Measurements from ENCODE around the gene MEG3.
A peak's percentile ranks its signal among the peaks of the same experiment; 100 is the strongest.

Gene MEG3

DNA sequence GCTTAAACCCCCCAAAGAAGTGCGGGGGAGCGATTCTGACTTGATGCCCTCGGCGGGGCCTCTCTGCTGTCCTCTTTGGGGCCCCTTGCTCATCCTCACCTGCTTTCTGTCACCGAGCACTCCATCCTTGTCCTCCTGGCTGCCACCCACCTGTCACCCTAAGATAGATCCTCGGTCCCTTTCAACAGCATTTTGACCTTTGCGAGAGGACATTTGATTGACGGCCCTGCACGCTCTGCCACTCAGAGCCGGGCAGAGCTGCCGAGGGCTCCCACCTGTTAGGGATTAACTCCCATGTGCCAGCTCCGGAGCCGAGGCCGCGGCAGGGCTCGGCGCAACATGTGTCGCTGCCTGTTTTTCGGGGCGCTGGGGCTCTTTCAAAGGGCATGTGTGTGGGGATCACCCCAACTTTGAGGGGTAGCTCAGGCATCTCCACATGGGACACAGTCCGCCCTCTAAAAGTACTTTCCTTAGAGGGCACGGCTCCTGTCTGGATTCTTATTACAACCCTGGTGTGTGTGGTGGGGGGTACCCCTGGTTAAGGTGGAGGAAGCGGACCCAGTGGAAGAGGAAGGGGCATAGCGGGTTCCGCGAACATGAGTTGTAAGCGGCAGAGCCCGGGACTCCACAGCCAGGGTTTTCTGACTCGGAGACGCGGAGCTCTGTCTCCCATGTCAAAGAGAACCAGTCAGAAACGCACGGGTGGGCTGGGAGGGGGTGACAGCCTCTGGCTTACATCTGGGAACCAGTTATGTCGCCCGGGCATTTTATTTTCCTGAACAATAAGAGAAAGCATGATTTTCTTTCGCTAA lies 811 bp upstream of the MEG3 start:
- no peak for TF ChIP-seq POLR2A (IDR thresholded peaks at IDR 0.05; ENCODE audit: low read length)
- no peak for TF ChIP-seq GATA1 (IDR thresholded peaks at IDR 0.05; ENCODE audit: low read depth, low read length)
- no peak for DNase-seq

DNA sequence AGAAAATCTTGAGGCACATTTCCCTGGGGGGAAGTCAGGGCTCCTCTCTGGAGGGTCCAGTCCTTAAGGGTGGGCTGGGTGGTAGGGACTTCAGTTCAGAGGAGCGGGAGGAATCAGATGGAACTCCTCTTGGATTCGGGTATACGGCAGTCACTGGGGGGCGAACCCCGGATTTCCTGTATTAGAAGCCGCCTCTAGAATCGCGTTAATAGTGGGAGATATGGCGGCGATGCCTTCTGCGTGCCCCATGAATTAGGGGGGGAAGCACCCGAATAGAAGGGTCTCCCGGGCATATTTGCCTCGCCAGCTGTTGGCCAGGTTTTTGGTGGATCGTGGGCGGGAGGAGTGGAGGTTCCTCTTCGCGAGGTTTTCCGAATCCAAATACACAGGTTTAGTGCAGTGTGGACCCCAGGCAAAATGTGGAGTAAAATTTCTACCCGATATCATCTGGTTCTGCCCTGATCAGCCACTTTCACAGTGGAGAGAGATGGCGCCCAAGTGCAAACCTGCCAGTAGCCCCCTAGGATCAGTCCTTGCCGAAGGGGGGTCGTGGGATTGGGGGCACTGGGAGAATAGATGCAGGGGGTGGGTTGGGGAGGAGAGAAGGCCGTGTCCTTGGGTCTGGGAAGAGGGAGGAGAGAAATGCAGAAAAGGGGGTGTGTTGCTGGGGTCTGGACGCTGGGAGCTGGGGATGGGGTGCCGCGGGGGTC lies 628 bp downstream of the MEG3 start:
- TF ChIP-seq POLR2A (IDR thresholded peaks at IDR 0.05; ENCODE audit: low read length): no peak
- TF ChIP-seq GATA1 (IDR thresholded peaks at IDR 0.05; ENCODE audit: low read depth, low read length): no peak
- DNase-seq: no peak

DNA sequence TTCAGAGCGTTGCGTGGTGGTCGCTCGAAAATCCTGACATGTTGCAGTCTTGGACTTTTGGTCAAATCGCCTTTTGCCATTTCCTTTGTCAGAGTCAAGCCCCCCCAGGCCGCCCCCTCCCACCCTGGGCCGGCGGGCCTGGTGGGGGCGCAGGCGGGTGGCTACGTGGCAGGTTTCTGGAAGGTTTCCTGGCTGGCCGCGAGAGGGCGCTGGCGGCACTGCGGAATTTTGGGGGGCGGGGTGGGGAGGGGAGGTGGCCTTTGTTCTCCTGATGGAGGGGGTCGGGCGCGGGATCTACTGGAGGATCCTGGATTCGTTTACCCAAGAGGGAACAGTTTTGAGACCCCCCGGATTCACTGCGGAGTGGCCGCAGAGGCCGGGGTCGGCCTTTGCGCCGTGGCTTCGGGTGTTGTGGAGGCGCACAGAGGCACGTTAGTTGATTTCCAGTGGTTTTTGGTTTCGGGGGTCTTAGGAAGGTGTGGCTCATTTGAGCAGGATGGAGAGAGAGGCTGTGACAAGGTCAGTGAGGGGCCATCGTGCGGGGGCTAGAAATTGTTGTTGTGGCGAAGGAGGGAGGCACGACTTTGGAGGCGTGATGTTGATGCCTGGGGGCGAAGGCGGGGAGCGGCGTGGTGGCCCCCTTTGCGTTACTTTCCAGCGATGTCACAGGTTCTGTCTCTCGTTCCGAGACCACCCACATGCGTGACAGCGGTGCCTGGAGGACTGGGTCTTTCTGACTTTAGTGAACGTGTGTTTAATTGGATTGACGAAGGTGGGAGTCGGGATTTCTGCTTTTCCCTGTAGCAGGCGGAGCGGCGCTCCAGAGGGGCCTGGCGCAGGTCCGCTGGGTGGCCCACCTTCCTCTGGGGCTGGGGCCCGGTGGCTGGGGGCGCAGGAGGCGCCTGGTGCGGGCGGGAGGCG lies 1.4 kb downstream of the MEG3 start:
- DNase-seq: peak in 1 of 2 experiments; percentile 6

GRCh38 chr14:100828031-100828769 lies 2.3 kb downstream of the MEG3 start:
- TF ChIP-seq POLR2A (IDR thresholded peaks at IDR 0.05; ENCODE audit: low read length): no peak
- no peak for TF ChIP-seq GATA1 (IDR thresholded peaks at IDR 0.05; ENCODE audit: low read depth, low read length)
- DNase-seq: peak; percentile 30 to 32

More for the DNA sequence above, 1.4 kb downstream of the MEG3 start:
- TF ChIP-seq POLR2A (IDR thresholded peaks at IDR 0.05; ENCODE audit: low read length) (no peak), GATA1 (IDR thresholded peaks at IDR 0.05; ENCODE audit: low read depth, low read length) (no peak)

- no peak for DNase-seq
- no peak for TF ChIP-seq GATA1 (IDR thresholded peaks at IDR 0.05; ENCODE audit: low read depth, low read length)
- TF ChIP-seq POLR2A (IDR thresholded peaks at IDR 0.05; ENCODE audit: low read length): no peak
Measured at GRCh38 chr14:100830681-100831080, 4.8 kb downstream of the MEG3 start.

- no peak for DNase-seq
- TF ChIP-seq GATA1 (IDR thresholded peaks at IDR 0.05; ENCODE audit: low read depth, low read length) (no peak), POLR2A (IDR thresholded peaks at IDR 0.05; ENCODE audit: low read length) (no peak)
Measured at GRCh38 chr14:100832311-100832960, 6.5 kb downstream of the MEG3 start.

- DNase-seq: no peak
- no peak for TF ChIP-seq POLR2A (IDR thresholded peaks at IDR 0.05; ENCODE audit: low read length)
- no peak for TF ChIP-seq GATA1 (IDR thresholded peaks at IDR 0.05; ENCODE audit: low read depth, low read length)
Measured at GRCh38 chr14:100834082-100834793, 8.3 kb downstream of the MEG3 start.

DNA sequence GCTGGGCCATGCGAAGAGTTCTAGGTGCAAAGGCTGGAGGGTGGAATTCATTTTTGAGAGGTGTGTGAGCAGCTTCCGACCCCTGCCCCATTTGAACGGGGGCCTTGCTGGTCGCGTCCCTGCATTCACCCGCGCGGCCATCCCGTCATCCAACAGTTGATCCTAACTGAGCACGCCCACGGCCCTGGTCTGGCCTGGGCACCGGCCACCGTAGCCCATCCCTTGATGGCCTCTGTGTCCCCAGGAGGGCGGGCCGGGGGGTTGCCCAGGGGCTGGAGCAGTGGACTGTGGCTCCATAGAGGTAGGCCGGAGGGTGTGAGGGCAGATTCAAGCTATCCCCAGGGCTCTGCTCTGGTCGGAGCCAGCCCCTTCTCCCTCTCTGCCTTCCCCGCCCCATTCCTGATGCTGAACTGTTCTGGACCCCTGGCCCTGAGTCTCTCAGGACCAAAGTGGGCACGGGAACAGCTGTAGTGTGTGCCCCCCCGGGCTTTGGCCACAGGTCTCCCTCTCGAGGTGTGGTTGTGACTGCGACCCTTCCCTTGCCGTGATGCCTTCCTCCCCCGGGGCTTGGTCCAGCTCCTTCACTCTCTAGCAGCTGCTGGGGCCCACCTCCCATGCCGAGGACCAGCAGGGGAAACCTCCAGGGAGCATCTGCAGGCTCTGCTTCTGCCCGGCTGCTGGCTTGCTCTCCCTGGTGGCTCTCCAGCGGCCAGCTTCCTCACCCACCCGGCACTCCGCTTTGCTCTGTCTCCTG lies 9.1 kb downstream of the MEG3 start:
- TF ChIP-seq POLR2A (IDR thresholded peaks at IDR 0.05; ENCODE audit: low read length) (no peak), GATA1 (IDR thresholded peaks at IDR 0.05; ENCODE audit: low read depth, low read length) (no peak)
- DNase-seq: no peak

DNA sequence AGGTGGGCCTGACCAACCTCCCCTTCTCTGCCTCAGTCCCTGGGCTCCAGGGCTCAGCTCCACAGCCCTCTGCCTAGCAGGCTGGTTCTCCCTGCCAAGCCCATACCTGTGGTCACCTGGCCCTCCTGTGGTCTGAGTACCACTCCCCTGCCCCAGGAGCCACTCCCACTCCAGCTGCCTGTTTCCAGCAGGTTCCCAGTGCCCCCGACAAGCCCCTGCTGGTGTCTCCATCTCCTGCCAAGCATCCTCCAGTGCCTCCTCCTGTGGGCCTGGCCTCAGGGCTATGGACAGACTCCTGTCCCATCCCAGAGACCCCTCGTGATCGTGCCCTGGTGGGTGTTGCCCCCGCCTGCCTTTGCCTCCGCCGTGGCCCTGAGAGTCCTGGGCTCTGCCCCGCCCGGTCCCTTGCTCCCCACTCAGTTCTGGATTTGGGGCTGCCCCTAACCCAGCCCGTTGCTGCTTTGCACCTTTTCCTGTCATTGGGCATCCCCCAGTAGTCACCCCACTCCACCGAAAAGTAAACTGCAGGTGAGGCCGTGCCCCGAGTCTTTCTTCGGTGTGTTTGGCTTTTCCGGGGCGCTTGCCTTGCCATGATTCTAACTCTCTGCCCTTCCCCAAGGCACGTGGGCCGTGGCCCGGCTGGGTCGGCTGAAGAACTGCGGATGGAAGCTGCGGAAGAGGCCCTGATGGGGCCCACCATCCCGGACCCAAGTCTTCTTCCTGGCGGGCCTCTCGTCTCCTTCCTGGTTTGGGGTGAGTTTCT lies 9.8 kb downstream of the MEG3 start:
- no peak for DNase-seq
- TF ChIP-seq POLR2A (IDR thresholded peaks at IDR 0.05; ENCODE audit: low read length) (no peak), GATA1 (IDR thresholded peaks at IDR 0.05; ENCODE audit: low read depth, low read length) (no peak)

DNA sequence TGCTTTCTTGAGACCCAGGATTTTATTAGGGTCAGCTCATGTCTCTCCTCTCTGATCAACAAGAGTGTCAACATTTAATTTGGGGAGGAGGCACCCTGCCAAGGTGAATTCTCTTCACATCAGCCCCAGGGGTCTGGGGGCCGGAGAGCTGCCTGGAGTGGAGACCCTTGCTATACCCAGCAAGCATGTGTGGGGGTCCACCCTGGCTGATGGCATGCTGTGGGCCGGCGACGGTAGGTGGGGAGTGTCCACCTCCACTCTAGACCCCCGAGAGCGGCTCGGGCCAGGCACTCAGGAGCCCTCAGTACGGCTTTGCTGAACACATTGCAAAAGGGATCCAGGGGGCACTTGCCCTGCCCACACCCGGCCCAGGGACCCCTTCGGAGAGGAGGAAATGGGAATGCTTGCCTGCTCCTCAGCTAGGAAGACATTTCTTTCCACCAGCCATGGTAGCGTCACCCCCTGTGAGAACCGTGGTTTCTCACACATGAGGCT lies 10.4 kb downstream of the MEG3 start:
- DNase-seq: no peak
- no peak for TF ChIP-seq POLR2A (IDR thresholded peaks at IDR 0.05; ENCODE audit: low read length)
- no peak for TF ChIP-seq GATA1 (IDR thresholded peaks at IDR 0.05; ENCODE audit: low read depth, low read length)
